GM12892 (cell line): ENCODE results near the gene CENPU. TPM values are rescaled to one million over a fixed set of nuclear protein-coding genes. Genes with fewer than 3 reads are reported as not detected.
"Not testable (repeated sequence)": the region's sequence is repeated elsewhere in the genome, so short reads cannot be mapped to it uniquely, and the experiment has no call there.

Source experiments
- DNase-seq: peaks from one replicate; pipeline ENCODE4 v3.0.0; 2011; ENCODE audit not compliant: insufficient read length
- FAIRE-seq: peaks from 2 replicates; lab custom pipeline; 2011; peaks lifted over from hg19 to GRCh38; lab: Jason Lieb, UNC
- POLR2A ChIP-seq: IDR thresholded peaks from 2 replicates; pipeline ENCODE4 v1.6.1; 2011; ENCODE audit warnings: low read depth, low read length, control low read depth
- POLR2AphosphoS5 ChIP-seq: IDR thresholded peaks from 2 replicates; pipeline ENCODE4 v1.6.1; 2011; ENCODE audit warnings: low read depth, low read length, control low read depth
- TAF1 ChIP-seq: IDR thresholded peaks from 2 replicates; pipeline ENCODE4 v1.6.1; 2011; ENCODE audit warnings: low read depth, mild to moderate bottlenecking, control low read depth, low read length, borderline replicate concordance
- polyA plus RNA-seq: library from polyadenylated mRNA; unstranded; fragments of >200 nt; gene quantifications from one replicate; pipeline ENCODE4 v1.2.1, GENCODE V29; 2012; ENCODE audit warnings: missing spikeins, inconsistent platforms; ENCODE audit not compliant: missing spikeins

The CENPU gene, protein sequence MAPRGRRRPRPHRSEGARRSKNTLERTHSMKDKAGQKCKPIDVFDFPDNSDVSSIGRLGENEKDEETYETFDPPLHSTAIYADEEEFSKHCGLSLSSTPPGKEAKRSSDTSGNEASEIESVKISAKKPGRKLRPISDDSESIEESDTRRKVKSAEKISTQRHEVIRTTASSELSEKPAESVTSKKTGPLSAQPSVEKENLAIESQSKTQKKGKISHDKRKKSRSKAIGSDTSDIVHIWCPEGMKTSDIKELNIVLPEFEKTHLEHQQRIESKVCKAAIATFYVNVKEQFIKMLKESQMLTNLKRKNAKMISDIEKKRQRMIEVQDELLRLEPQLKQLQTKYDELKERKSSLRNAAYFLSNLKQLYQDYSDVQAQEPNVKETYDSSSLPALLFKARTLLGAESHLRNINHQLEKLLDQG
- polyA plus RNA-seq, result 31.7 TPM

- DNase-seq, result peak; percentile 98
- peak; percentile 98 for FAIRE-seq
Observed at GRCh38 chr4:184733654-184734524, at the start of gene CENPU. CENPU (minus strand) TSS chr4:184734096; CDS start chr4:184734062, 34 bp downstream.

GRCh38 chr4:184782731-184783373, 49.0 kb upstream of the CENPU start:
- no peak for DNase-seq
- TF ChIP-seq POLR2A (no peak), TAF1 (no peak)
- FAIRE-seq, result no peak

More at GRCh38 chr4:184733654-184734524, at the start of gene CENPU:
- TF ChIP-seq TAF1 (peak; percentile 68), POLR2A (peak; percentile 81), POLR2AphosphoS5 (peak; percentile 61)

GRCh38 chr4:184779160-184779559, 45.3 kb upstream of the CENPU start:
- not testable (repeated sequence) for FAIRE-seq, DNase-seq

DNA sequence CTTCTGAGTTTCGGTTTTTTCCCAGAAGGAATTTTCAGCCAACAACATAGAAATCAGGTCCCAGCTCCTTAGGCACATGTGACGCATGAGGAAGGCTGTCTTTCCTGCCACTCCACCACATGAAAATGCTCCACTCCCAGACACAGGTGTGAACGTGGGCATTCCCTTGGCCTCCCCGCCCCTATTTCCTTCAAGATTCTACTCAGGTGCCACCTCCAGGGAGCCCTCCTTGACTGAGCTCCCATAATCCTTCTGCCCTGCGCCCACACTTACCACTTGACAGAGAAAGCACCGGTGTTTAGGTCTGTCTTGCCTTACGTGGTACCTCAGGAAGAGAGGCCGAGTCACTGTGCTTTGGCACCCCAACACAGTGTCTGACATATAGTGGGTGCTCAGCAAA, 44.4 kb upstream of the CENPU start:
- no peak for DNase-seq
- FAIRE-seq, result no peak
- TF ChIP-seq TAF1 (no peak), POLR2A (peak; percentile 29; the same call in 1 of the 2 replicates), POLR2AphosphoS5 (0 out of 2 replicates have a peak, but pooled peaks have one; percentile 28)

DNA sequence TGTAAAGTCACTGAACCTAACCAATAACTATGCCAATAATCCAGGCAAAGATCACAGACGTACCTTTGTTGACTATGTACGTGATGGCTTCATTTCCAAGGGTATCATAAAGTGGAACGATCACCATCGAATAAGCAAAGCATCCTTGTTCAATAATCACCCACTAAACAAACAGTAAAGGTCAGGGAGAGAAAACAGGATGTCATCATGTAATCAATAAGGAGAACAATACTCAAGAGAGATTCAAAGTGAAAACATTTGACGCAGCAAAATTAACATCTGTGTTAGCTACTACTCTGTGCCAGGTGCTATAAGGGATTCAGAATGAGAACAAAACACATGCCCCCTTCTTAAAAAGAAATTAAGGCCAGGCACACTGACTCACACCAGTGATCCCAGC, 42.9 kb upstream of the CENPU start:
- DNase-seq (no peak), FAIRE-seq (no peak)
- no peak for TF ChIP-seq TAF1
- TF ChIP-seq POLR2A, result no peak
- no peak for TF ChIP-seq POLR2AphosphoS5

DNA sequence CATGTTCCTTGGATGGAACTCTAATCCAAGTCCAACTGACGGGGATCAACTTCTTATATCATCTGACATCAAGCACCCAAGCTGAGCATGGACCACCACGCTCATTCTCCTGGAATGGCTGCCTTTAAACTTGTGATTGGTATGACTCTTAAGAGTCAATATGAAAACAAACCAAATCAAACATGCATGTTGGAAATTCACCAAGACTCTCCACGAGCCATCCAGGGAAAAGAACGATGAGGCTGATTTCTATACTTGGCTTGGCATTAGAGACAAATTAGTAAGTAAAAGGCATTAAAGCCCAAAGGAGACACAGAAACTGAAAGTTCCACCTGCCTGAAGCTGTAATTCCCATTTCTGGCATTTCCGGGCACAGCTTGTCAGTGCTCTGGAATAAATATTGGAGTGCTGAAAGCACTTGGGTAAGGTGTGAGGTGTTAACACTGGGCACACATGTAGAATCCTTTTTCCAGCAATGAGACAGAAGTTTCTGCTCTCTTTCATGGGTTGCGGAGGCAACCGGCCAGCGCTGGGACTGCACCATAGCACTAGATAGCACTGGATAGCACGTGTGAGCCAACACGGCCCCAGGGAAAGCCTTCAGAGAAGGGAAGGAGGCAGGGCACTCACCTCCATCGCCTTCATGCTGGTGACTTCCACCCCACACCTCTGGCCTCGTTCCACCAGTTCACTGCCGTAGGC, 42.1 kb upstream of the CENPU start:
- no peak for TF ChIP-seq POLR2A
- TF ChIP-seq POLR2AphosphoS5, result no peak
- no peak for TF ChIP-seq TAF1
- DNase-seq (no peak), FAIRE-seq (peak; percentile 56)

GRCh38 chr4:184774152-184774551, 40.3 kb upstream of the CENPU start:
- no peak for DNase-seq
- TF ChIP-seq POLR2A (no peak), TAF1 (no peak), POLR2AphosphoS5 (no peak)
- FAIRE-seq, result no peak

DNA sequence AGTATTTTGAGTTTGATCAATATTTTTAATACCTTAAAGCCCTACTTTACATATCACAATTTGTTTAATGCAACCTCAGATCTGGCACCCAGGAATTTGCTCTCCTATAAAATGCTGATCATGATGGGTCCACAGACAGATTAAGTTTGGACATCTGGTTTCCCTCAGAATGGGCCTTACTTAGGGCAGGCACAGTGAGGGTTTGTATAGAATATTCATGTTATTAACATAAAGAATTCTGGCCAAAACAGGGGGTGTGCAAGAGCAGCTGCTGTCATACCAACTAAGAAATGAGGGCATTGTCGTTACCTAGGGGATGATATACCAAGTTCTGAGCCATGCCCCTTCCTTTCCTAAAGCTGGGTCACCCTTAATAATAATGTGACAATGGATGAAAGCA, 37.5 kb upstream of the CENPU start:
- DNase-seq (no peak), FAIRE-seq (no peak)

DNA sequence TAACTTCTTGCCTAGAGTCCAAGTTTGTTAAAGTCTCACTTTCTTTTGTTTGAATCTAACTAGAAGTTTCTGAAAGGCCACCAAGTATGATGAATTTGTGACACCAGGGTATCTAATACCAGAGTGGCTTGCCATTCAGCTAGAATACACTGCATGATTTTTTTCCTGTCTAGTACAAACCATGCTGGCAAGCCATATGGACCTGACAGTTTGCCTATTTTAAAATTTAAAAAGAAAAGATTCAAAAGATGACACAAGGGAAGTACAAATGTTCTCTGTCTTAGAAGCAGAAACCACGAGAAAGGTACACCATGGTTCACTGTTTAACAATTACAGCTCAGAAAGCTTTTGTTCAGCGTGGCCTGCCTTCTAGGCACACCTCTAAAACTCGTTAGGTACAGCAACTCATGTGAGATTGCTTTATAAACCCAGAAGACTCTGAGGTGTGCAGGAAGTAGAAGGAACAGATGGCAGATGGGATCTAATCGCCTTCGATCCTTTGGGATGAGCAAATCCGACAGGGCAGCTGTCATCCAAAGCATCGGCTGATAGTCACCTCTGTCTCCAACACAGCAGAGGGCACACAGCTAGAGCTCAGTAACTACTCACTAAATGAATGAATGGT, 35.4 kb upstream of the CENPU start:
- TF ChIP-seq POLR2AphosphoS5 (no peak), POLR2A (no peak), TAF1 (no peak)
- FAIRE-seq (no peak), DNase-seq (no peak)

More for the DNA sequence above, 37.5 kb upstream of the CENPU start:
- no peak for TF ChIP-seq POLR2AphosphoS5
- no peak for TF ChIP-seq TAF1
- no peak for TF ChIP-seq POLR2A

DNA sequence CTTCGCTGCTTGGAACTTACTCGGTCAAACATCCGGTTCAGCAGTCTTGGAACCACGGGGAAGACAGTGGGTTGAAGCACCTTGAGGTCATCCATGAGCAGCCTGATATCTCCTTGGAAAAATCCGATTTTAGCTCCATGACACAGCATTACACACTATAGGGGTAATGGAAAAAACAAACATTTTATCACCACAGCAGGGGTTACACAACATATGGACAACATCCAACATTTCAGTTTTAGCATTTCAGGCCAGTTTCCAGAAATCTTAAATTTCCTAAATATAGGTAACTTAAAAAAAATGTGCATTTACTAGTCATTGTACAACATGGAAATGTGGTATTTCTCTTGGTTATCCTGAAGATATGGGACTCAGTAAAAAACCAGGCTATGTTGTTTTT, 34.4 kb upstream of the CENPU start:
- TF ChIP-seq POLR2A, result no peak
- TF ChIP-seq TAF1, result no peak
- no peak for TF ChIP-seq POLR2AphosphoS5
- no peak for DNase-seq
- no peak for FAIRE-seq
